ENCODE measurements around the gene STK40. TPM values are rescaled to one million over a fixed set of nuclear protein-coding genes. Genes with fewer than 3 reads are reported as not detected.

Gene STK40
- total and polyA plus RNA-seq, 5 experiments from 2014 or later, result 21.6 to 47.8 (median 31.7) TPM

- H3K4me1 Mint-ChIP-seq, result peaks cover 8 to 24% (median 14%) of the 10 kb centered on the region in 4 donors
- H3K36me3 Mint-ChIP-seq, result peaks cover 0 to 27% (median 8%) of the 10 kb centered on the region in 3 donors
- peak overlapping the region in 1 of 10 donors; percentile 20 for H3K27ac Mint-ChIP-seq
- H3K9me3 Mint-ChIP-seq, result no peaks in the 10 kb centered on the region
- H3K4me3 Mint-ChIP-seq, result no peak overlapping the region
- ATAC-seq (no peak), DNase-seq (no peak)
- POLR2A ChIA-PET, result no interaction called here
- peaks cover 0 to 1% (median 0%) of the 10 kb centered on the region in 5 donors for H3K27me3 Mint-ChIP-seq
Observed at GRCh38 chr1:36339615-36340014, 46.1 kb downstream of the STK40 start.

- H3K9me3 Mint-ChIP-seq, result no peaks in the 10 kb centered on the region
- H3K27me3 Mint-ChIP-seq, result peaks cover 0 to 1% (median 0%) of the 10 kb centered on the region in 5 donors
- no peak for ATAC-seq
- H3K4me1 Mint-ChIP-seq, result peaks cover 7 to 20% (median 14%) of the 10 kb centered on the region in 4 donors
- DNase-seq, result no peak
- peak overlapping the region in 1 of 10 donors; percentile 20 for H3K27ac Mint-ChIP-seq
- H3K4me3 Mint-ChIP-seq, result no peak overlapping the region
- H3K36me3 Mint-ChIP-seq, result peaks cover 0 to 23% (median 8%) of the 10 kb centered on the region in 3 donors
- POLR2A ChIA-PET, result no interaction called here
Observed at GRCh38 chr1:36339215-36339614, 46.5 kb downstream of the STK40 start.

GRCh38 chr1:36337830-36338229 is 47.9 kb downstream of the STK40 start:
- Mint-ChIP-seq H3K27me3 (peaks cover 0 to 1% (median 0%) of the 10 kb centered on the region in 5 donors), H3K9me3 (no peaks in the 10 kb centered on the region), H3K27ac (peak overlapping the region in 1 of 10 donors; percentile 43), H3K4me3 (no peak overlapping the region), H3K4me1 (peaks cover 6 to 13% (median 8%) of the 10 kb centered on the region in 4 donors), H3K36me3 (peaks cover 0 to 16% (median 8%) of the 10 kb centered on the region in 3 donors)
- POLR2A ChIA-PET, result no interaction called here
- DNase-seq (no peak), ATAC-seq (no peak)

- Mint-ChIP-seq H3K4me3 (no peak overlapping the region), H3K27me3 (peaks cover 0 to 12% (median 2%) of the 10 kb centered on the region in 5 donors), H3K27ac (no peak overlapping the region), H3K4me1 (peaks cover 2 to 12% (median 5%) of the 10 kb centered on the region in 4 donors), H3K9me3 (no peaks in the 10 kb centered on the region), H3K36me3 (no peaks in the 10 kb centered on the region)
- DNase-seq (no peak), ATAC-seq (no peak)
- POLR2A ChIA-PET, result no interaction called here
Observed at GRCh38 chr1:36330940-36331339, 54.8 kb downstream of the STK40 start.

GRCh38 chr1:36329817-36330216 is 55.9 kb downstream of the STK40 start:
- Mint-ChIP-seq H3K4me1 (peaks cover 2 to 12% (median 7%) of the 10 kb centered on the region in 4 donors), H3K27ac (peak overlapping the region in 2 of 10 donors; percentile 21 to 53), H3K36me3 (no peaks in the 10 kb centered on the region), H3K4me3 (no peak overlapping the region), H3K9me3 (no peaks in the 10 kb centered on the region), H3K27me3 (peaks cover 0 to 12% (median 2%) of the 10 kb centered on the region in 5 donors)
- no peak for ATAC-seq
- POLR2A ChIA-PET, result no interaction called here
- no peak for DNase-seq

GRCh38 chr1:36328713-36329112 is 57.0 kb downstream of the STK40 start:
- POLR2A ChIA-PET, result no interaction called here
- peaks cover 13 to 18% (median 17%) of the 10 kb centered on the region in 4 donors for H3K4me1 Mint-ChIP-seq
- H3K4me3 Mint-ChIP-seq, result no peak overlapping the region
- H3K27ac Mint-ChIP-seq, result no peak overlapping the region
- ATAC-seq (no peak), DNase-seq (no peak)
- no peaks in the 10 kb centered on the region for H3K9me3 Mint-ChIP-seq
- peaks cover 0 to 12% (median 2%) of the 10 kb centered on the region in 5 donors for H3K27me3 Mint-ChIP-seq
- no peaks in the 10 kb centered on the region for H3K36me3 Mint-ChIP-seq

- DNase-seq (no peak), ATAC-seq (no peak)
- POLR2A ChIA-PET, result no interaction called here
- Mint-ChIP-seq H3K9me3 (no peaks in the 10 kb centered on the region), H3K4me3 (no peak overlapping the region), H3K27ac (peak overlapping the region in 1 of 10 donors; percentile 64), H3K4me1 (peaks cover 14 to 18% (median 18%) of the 10 kb centered on the region in 4 donors), H3K36me3 (no peaks in the 10 kb centered on the region), H3K27me3 (peaks cover 0 to 12% (median 2%) of the 10 kb centered on the region in 5 donors)
Observed at GRCh38 chr1:36328088-36328480, 57.6 kb downstream of the STK40 start.

- Mint-ChIP-seq H3K27me3 (peaks cover 0 to 12% (median 2%) of the 10 kb centered on the region in 5 donors), H3K4me1 (peaks cover 16 to 22% (median 18%) of the 10 kb centered on the region in 4 donors), H3K27ac (peak overlapping the region in 2 of 10 donors; percentile 58 to 64), H3K36me3 (no peaks in the 10 kb centered on the region), H3K4me3 (no peak overlapping the region), H3K9me3 (no peaks in the 10 kb centered on the region)
- ATAC-seq (no peak), DNase-seq (no peak)
- POLR2A ChIA-PET, result no interaction called here
Observed at GRCh38 chr1:36327421-36328087, 58.2 kb downstream of the STK40 start.

GRCh38 chr1:36326499-36326898 is 59.2 kb downstream of the STK40 start:
- DNase-seq (no peak), ATAC-seq (no peak)
- Mint-ChIP-seq H3K27me3 (peaks cover 0 to 12% (median 2%) of the 10 kb centered on the region in 5 donors), H3K36me3 (no peaks in the 10 kb centered on the region), H3K9me3 (no peaks in the 10 kb centered on the region), H3K27ac (peak overlapping the region in 1 of 10 donors; percentile 27), H3K4me3 (no peak overlapping the region), H3K4me1 (peaks cover 16 to 26% (median 22%) of the 10 kb centered on the region in 4 donors)
- POLR2A ChIA-PET, result no interaction called here

GRCh38 chr1:36324353-36324703 is 61.4 kb downstream of the STK40 start:
- H3K27ac Mint-ChIP-seq, result peak overlapping the region in 4 of 10 donors; percentile 40 to 69 (median 58)
- H3K36me3 Mint-ChIP-seq, result no peaks in the 10 kb centered on the region
- H3K9me3 Mint-ChIP-seq, result no peaks in the 10 kb centered on the region
- peaks cover 0 to 12% (median 2%) of the 10 kb centered on the region in 5 donors for H3K27me3 Mint-ChIP-seq
- DNase-seq, result peak in 1 of 10 donors; percentile 12
- POLR2A ChIA-PET, result interaction anchor here (0.8 to 1.7 kb wide), 3 partner anchors 18 to 45 kb away, joined by 3 to 4 read pairs (median 4); partner anchors contain the start of gene SH3D21
- ATAC-seq, result no peak
- H3K4me1 Mint-ChIP-seq, result peaks cover 20 to 35% (median 29%) of the 10 kb centered on the region in 4 donors
- H3K4me3 Mint-ChIP-seq, result peak overlapping the region; percentile 66 to 87 (median 81)

- POLR2A ChIA-PET, result interaction anchor here (0.6 to 1.7 kb wide), 5 partner anchors 17 to 1184 kb away, joined by 3 to 4 read pairs (median 3); partner anchors contain the start of gene SH3D21
- Mint-ChIP-seq H3K27ac (peak within 1 kb of the TSS in 9 of 10 donors; percentile 52 to 87 (median 66)), H3K27me3 (peaks cover 0 to 12% (median 2%) of the 10 kb centered on the region in 5 donors), H3K4me1 (peaks cover 20 to 35% (median 29%) of the 10 kb centered on the region in 4 donors), H3K4me3 (peak within 1 kb of the TSS; percentile 68 to 87 (median 81)), H3K36me3 (no peaks in the 10 kb centered on the region), H3K9me3 (no peaks in the 10 kb centered on the region)
- DNase-seq (peak in 4 of 10 donors; percentile 18 to 48 (median 31)), ATAC-seq (peak; percentile 21 to 41)
Observed at GRCh38 chr1:36323636-36324352, 61.9 kb downstream of the STK40 start, which contains the start of gene EVA1B. Gene EVA1B, minus strand, starts transcription at chr1:36323645. Its CDS starts 608 bp downstream, at chr1:36323037.

- H3K27me3 Mint-ChIP-seq, result peaks cover 0 to 12% (median 2%) of the 10 kb centered on the region in 5 donors
- H3K4me1 Mint-ChIP-seq, result peaks cover 20 to 35% (median 29%) of the 10 kb centered on the region in 4 donors
- peak; percentile 56 to 67 for ATAC-seq
- peak overlapping the region in 4 of 10 donors; percentile 41 to 87 (median 70) for H3K27ac Mint-ChIP-seq
- peak overlapping the region; percentile 66 to 80 (median 75) for H3K4me3 Mint-ChIP-seq
- POLR2A ChIA-PET, result interaction anchor here (0.7 to 1.7 kb wide), 7 partner anchors 14 to 75 kb away, joined by 3 to 5 read pairs (median 3); partner anchors contain the start of gene LSM10
- no peaks in the 10 kb centered on the region for H3K9me3 Mint-ChIP-seq
- peak in 6 of 10 donors; percentile 32 to 45 (median 38) for DNase-seq
- H3K36me3 Mint-ChIP-seq, result no peaks in the 10 kb centered on the region
Observed at GRCh38 chr1:36322786-36323635, 62.7 kb downstream of the STK40 start.
